ENCODE data around the gene ZNHIT2. TPM values are rescaled to one million over a fixed set of nuclear protein-coding genes. Genes with fewer than 3 reads are reported as not detected.

The ZNHIT2 gene
- total and polyA plus RNA-seq, 2 of the 8 experiments (the other 6 are each of a cell fraction or from before 2014, with no cell fraction given), result 13.0 to 16.1 TPM

- no peak for TF ChIP-seq ATF3 (IDR thresholded peaks at IDR 0.05; ENCODE audit: insufficient read depth, low read depth, low read length)
These were observed 39.8 kb upstream of the ZNHIT2 start (continued) for GRCh38 chr11:65157336-65157735.
